Head of caudate nucleus (tissue), 42 donors: ENCODE results near the gene HECTD1.

ENCODE experiments used
- DNase-seq, 42 donors: peaks; one replicate each; pipeline versions ENCODE4 v3.0.0 to v3.0.0-alpha.2; 2020 to 2021; ENCODE audit warnings: mixed read lengths in 7 of 42
- intact Hi-C: fragments of 100-400 bp; cut with DNase I; formaldehyde crosslinking; loops from one replicate; pipeline ENCODE4 v1.15.0; 2022

Gene HECTD1

DNA sequence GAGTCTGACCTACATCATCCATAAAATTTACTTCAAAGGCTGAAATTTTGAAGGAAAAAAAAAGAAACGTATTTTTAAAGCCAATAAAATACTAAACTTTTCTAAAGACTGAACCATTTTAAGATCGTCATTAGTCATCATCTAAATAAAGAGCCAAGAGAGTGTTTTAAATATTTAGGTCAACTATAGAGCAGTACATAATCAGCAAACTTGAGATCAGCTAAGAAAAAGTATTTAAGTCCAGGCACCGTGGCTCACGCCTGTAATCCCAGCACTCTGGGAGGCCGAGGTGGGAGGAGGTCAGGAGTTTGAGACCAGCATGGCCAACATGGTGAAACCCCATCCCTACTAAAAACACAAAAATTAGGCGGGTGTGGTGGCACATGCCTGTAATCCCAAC lies 35.5 kb downstream of the HECTD1 start:
- intact Hi-C loops: no loop called here
- DNase-seq: no peak

DNA sequence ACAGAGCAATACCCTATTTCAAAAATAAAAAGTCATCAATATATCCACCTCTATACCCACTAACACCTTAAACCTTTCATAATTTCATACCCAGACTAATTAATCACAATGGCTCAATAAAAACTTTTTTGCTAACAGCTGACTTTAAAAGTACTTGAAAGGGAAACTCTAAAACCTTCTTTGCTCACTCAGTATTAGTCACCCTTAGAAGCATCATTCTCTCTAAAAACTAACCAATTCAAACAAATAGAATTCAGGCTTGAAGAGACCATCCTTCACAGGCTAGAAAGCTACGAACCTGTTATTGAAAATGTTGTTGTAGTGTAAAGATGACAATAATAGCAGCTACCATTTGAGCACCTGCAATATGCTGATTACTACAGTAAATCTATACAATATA lies 37.2 kb downstream of the HECTD1 start:
- intact Hi-C loops: no loop called here
- DNase-seq: no peak

DNA sequence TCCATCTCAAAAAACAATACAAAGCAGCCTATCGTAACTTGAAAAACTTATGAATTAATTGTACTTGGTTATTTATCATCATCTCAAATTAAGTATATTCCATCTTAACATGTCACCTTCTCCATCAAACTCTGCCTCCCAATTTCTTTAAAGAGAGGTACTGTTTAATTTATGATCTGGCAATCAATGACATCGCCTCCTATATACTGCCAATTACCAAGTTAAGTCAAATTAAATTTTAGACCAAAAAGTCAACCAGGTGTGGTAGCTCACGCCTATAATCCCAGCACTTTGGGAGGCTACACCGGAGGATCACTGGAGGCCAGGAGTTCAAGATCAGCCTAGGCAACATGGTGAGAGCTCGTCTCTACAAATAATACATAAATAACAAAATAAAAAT lies 37.7 kb downstream of the HECTD1 start:
- intact Hi-C loops: no loop called here
- DNase-seq: no peak

DNA sequence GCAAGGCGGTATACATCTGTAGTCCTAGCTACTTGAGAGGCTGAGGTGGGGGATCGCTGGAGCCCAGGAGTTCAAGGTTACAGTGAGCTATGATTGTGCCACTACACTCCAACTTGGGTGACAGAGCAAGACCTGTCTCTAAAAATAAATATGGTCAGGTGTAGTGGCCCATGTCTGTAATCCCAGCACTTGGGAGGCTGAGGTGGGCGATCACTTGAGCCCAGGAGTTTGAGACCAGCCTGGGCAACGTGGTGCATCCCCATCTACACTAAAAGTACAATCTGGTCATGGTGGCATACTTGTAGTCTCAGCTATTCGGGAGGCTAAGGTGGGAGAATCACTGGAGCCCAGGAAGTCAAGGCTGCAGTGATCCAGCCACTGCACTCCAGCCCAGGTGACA lies 40.6 kb downstream of the HECTD1 start:
- intact Hi-C loops: no loop called here
- DNase-seq: no peak

DNA sequence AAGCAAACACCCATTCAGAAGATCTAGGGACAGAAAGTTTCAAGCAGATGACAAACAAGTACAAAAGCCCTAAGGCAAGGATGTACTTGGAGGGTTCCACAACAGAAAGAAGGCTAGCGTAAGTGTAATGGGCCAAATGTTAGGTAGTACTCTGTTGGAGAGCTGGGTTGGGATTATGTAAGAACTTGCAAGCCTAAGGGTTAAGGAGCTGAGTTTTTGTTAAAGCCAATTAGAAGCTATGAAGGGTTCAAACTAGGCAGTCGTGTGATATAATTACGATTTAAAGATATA lies 41.4 kb downstream of the HECTD1 start:
- no peak for DNase-seq
- intact Hi-C loops: no loop called here

DNA sequence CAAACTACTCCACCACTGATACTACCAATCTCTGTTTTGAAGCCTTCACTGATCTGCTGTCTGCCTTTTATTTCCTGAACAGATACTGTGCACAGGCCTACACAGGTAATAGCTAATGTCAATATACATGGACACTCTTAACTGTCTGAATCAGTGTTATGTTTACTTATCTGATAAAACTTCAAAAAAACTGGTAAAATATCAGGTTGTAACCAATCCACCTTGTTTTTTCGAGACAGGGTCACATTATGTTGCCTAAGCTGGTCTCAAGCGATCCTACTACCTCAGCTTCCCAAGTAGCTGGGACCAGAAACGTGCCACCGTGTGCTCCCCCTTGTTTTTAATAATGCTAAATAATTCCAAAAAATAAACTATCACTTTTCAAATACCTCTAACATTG lies 43.5 kb downstream of the HECTD1 start:
- intact Hi-C loops: no loop called here
- no peak for DNase-seq

DNA sequence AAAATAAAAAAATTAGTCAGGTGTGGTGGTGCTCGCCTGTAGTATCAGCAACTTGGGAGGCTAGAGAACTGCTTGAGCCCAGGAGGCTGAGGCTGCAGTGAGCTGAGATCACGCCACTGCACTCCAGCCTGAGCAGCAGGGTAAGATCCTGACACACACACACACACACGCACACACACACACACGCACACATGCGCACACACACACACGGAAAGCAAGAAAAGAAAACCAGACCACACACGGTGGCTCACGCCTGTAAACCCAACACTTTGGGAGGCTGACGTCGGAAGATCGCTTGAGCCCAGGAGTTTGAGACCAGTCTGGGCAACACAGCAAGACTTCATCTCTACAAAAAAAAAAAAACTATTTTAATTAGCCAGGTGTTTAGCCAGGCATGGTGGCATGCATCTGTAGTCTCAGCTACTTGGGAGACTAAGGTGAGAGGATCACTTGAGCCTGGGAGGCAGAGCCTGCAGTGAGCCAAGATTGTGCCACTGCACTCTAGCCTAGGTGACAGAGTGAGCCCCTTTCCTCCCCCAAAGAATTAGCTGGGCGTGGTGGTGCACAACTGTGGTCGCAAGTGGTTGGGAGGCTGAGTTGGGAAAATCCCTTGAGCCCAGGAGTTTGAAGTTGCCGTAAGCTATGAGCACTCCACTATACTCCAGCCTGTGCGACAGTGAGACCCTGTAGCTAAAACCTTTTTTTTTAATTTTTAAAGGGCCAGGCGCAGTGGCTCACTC lies 44.5 kb downstream of the HECTD1 start:
- intact Hi-C loops: no loop called here
- no peak for DNase-seq

DNA sequence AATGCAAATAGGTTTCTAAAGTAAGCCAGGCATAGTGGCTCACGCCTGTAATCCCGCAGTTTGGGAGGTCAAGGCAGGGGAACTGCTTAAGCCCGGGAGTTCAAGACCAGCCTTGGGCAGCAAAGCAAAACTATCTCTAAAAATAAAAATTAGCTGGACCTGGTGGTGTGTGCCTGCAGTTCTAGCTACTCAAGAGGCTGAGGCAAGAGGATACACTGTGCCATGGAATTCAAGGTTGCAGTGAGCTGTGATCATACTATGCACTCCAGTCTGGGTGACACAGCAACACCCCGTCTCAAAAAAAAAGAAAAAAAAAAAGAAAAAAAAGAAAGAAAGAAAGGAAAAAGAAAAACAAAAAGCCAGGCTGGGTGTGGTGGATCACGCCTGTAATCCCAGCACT lies 46.3 kb downstream of the HECTD1 start:
- no peak for DNase-seq
- intact Hi-C loops: no loop called here

DNA sequence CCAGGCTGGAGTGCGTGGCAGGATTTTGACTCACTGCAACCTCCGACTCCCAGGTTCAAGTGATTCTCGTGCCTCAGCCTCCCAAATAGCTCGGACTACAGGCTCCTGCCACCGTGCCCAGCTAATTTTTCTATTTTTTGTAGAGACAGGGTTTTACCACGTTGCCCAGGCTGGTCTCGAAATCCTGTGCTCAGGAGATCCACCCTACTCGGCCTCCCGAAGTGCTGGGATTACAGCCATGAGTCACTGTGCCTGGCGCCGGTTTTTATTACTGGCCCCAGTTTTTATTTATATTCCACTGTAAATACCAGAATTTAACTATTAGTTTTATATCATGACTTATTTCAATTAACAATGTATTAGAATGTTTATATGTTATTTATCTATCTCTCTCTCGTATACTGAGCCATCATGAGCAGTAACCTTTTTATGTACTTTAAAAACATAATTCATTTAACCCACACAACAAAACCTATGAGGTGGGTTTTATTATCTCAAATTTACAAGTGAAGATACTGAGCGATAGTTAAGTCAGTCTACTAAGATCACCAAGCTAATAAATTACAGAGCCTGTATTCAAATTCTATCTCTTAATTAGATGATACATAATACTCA lies 47.8 kb downstream of the HECTD1 start:
- no peak for DNase-seq
- intact Hi-C loops: no loop called here

DNA sequence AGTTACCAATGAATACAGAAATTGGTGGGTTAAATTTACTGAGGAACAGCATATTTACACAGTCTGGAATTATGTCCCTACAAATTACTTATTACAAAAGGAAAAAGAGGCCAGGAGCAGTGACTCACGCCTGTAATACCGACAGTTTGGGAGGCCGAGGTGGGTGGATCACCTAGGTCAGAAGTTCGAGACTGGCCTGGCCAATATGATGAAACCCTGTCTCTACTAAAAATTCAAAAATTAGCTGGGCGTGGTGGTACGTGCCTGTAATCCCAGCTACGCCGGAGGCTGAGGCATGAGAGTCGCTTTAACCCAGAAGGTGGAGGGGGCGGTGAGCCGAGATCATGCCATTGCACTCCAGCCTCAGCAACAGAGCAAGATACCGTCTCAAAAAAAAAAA lies 52.6 kb downstream of the HECTD1 start:
- intact Hi-C loops: no loop called here
- peak in 4 of 42 donors; percentile 11 to 33 (median 14) for DNase-seq

DNA sequence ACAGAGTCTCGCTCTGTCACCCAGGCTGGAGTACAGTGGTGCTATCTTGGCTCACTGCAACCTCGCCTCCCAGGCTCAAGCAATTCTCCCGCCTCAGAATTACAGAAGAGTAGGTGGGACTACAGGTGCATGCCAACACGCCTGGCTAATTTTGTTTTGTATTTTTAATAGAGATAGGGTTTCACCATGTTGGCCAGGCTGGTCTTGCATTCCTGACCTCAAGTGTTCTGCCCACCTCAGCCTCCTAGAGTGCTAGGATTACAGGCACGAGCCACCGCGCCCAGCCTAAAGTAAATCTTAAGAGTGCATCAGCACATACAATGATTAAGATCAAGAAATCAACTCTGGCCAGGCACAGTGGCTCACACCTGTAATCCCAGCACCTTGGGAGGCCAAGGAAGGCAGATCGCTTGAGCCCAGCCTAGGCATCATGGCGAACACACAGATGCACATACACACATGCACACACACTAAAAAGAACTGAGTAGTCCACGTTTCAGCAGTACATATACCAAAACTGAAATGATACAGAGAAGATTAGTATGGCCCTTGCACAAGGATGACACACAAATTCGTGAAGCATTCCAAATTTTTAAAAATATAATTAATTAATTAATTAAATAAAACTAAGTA lies 65.0 kb downstream of the HECTD1 start:
- no peak for DNase-seq
- intact Hi-C loops: no loop called here

DNA sequence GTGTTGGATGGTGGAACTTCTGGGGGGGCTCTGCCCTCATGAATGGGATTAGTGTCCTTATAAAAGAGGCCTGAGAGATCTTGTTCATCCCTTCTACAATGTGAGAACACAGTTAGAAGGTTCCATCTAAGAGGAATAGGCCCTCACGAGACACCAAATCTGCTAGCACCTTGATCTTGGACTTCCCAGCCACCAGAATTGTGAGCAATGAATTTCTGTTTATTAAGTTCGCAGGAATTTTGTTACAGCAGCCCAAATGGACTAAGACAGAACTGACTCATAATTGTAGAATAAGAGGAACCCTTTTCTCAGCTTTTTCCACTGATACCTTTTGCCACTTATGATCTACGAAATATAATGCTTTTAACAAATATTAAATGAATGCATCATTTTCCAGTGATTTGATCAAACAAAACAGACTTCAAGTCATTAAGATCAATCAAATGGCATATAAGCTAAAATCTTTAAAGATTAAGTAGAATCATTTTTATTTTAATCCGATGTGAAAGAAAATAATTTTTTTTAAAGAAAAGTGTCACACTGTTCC lies 68.2 kb downstream of the HECTD1 start:
- DNase-seq: no peak
- intact Hi-C loops: no loop called here

DNA sequence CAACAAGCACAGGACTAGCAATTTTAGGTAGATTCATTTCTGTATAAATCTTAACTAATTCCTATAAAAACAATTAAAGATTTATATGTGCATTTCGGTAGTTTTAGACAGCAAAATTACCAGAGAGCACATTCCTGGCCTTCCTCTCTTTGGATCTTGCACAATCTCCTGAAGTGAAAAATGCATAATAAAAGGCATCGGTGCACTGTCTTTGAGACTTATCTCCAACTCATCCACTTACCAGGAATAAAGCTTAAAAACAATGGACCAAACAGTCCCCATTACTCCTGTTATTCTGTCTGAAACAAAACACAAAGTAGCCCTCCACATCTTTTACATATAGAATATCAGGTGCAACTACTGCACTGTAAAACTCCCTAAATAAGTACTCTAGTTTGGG lies 69.3 kb downstream of the HECTD1 start:
- intact Hi-C loops: no loop called here
- no peak for DNase-seq

DNA sequence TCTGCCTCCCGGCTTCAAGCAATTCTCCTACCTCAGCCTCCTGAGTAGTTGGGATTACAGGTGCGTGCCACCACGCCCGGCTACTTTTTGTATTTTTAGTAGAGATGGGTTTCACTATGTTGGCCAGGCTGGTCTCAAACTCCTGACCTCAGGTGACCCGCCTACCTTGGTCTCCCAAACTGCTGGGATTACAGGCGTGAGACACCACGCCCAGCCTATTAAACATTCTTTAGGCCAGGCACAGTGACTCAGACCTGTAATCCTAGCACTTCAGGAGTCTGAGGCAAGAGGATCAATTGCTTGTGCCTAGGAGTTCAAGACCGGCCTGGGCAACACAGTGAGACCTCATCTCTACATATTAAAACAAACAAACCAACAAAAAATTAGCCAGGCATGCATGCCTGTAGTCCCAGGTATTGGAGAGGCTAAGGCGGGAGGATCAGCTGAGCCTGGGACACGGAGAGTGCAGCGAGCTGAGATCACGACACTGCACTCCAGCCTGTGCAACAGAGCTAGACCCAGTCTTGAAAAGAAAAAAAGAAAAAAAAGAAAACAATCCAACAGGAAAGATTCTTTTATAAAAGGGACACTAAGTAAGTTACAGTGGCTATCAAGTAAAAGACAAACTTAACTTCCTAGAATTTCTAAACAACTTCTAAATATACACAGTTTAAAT lies 70.2 kb downstream of the HECTD1 start:
- DNase-seq: no peak
- intact Hi-C loops: no loop called here

DNA sequence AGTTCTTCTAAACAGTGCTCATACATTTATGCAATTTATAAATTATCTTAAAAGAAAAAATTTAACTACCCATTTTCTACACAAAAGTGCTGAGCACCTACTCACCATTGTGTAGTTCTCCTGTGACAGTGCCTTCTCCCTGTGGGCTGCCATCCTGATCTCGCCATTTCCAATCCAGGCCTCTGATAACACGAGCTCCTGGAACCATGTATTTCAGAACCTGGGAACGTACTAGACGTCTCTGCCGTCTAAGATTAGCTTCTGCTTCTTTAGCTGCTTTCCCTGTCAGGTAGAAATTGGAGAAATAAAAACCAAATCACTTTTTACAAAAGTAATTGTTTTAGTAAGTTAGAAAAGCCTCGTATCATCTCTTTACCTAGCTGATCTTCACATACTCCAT lies 74.5 kb downstream of the HECTD1 start:
- intact Hi-C loops: no loop called here
- no peak for DNase-seq

DNA sequence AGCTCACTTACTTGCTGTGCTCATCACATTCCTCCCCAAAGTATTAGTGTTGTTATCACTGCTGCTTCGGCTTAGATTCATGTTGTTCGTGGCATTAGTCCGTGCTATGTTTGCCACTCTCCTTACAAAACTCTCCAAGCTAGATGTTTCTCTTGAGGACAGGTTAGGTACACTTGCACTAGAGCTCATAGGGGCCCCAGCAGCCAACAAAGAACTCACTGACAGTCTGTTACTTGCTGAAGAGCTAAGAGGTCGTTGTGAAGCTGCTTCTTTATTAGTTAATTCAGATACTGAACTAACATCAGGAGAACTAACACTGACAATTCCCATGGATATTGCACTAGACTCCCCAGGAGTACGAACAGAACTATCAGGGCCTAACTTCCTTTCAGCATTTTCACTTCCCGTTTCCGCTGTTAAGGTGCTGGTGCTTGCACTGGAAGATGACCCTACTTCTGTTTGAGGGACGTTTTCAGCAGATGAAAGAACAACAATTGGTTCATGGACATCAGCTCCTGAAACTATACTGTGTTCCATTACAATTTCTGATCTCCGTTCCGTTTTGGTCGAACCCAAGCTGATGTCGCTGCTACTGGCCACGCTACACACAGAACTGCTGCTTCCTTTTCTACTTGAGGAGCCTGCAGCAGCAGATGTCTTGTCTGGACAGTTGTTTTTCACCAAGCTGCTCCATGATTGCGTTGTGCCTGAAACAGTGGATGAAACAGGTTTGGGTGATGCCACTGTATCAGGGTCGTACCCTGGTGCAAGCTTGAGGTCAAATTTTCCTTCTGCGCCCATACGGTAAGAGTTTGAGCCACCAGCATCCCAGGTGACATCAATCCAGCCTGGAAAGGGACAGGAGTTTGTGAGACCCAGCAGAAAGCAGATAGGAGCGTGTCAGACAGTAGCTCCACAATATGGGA lies 78.7 kb downstream of the HECTD1 start:
- intact Hi-C loops: no loop called here

DNA sequence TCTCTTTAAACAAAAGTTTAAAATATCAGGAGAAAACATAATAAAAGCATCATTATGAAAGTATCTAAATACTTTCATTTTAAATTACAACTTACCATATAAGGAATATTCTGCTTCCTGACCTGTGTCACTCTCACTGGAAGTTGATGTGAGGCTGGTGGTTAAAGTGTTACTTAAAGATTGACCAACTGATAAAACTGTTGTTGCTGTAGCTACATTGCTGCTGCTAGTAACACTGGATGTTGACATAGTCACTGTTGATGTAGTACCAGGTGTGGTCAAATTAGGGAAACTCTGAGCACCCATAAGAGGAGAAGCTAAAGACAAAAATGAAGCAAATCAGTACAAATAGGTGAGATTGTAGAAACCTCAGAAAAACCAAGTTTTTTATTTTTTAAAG lies 79.9 kb downstream of the HECTD1 start:
- intact Hi-C loops: no loop called here
- no peak for DNase-seq

More for the DNA sequence above, 78.7 kb downstream of the HECTD1 start:
- DNase-seq: peak in 1 of 42 donors; percentile 6

DNA sequence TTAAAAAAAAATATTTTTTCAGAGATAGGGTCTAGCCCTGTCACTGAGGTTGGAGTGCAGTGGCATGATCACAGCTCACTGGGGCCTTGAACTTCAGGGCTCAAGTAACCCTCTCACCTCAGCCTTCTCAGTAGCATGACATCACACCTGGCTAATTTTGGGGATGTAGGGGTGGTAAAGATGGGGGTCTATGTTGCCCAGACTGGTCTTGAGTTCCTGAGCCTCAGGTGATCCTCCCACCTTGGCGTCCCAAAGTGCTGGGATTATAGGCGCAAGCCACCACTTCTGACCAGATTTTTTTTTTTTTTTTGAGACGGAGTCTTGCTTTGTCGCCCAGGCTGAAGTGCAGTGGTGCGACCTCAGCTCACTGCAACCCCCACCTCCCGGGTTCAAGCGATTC lies 80.9 kb downstream of the HECTD1 start:
- intact Hi-C loops: no loop called here

DNA sequence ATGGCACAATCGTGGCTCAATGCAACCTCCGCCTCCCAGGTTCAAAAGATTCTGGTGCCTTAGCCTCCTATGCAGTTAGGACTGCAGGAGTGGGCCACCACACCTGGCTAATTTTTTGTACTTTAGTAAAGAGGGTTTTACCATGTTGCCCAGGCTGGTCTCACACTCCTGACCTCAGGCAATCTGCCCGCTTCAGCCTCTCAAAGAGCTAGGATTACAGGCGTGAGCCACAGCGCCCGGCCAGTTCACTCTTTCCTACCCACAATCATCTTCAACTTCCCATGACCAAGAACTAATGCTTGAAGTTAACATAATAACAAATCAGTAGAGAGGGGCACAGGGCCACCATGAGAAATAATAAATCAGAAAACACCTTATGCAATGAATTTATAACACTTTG lies 82.4 kb downstream of the HECTD1 start:
- intact Hi-C loops: no loop called here
- DNase-seq: no peak

More for the DNA sequence above, 80.9 kb downstream of the HECTD1 start:
- no peak for DNase-seq
